ENCODE measurements around the gene GRM8. TPM values are rescaled to one million over a fixed set of nuclear protein-coding genes. Genes with fewer than 3 reads are reported as not detected.
"Not testable (repeated sequence)": the region's sequence is repeated elsewhere in the genome, so short reads cannot be mapped to it uniquely, and the experiment has no call there.

The GRM8 gene
- polyA plus RNA-seq, 1 donor (not counting 4 experiments of a cell fraction or from before 2014, with no cell fraction given) = not detected

DNA sequence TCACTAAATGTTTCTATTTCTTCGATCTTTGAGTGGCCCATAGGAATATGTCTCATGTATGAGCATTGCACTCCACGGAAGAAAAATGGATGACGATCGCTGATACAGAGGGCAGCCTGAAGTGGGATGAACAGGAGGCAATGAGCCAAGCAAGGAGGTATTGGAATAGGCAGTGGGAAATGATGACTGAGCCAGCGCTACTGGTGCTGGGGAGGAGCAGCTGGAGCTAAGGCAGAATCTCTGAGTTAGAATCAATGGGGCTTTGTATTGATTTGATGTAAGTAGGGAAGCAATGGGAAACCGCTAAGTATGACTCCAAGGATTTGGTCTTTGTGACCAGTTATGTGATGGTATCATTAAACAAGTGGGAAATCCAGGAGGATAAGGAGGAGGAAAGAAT is 345.1 kb downstream of the GRM8 start:
- H3K4me2 ChIP-seq (ENCODE audit: control insufficient read depth, extremely low read depth, insufficient read depth, low read depth, low read length); H3K27ac ChIP-seq (ENCODE audit: control insufficient read depth, insufficient read depth, low read length); dilution Hi-C loops (cut with MboI; ENCODE audit: extremely low pct_ligation_motif_present, low sequenced_read_pairs); H3K9ac ChIP-seq (ENCODE audit: control insufficient read depth, extremely low read depth, insufficient read depth, low read length); H3K27me3 ChIP-seq (ENCODE audit: control insufficient read depth, extremely low read depth, insufficient read depth, low read length); H3K4me3 ChIP-seq (ENCODE audit: control insufficient read depth in 2 of 3, extremely low read depth in 1 of 3, insufficient read depth in 2 of 3, low read depth in 1 of 3, low read length in 3 of 3); H4K20me1 ChIP-seq (ENCODE audit: control insufficient read depth, extremely low read depth, insufficient read depth, low read length); H3K4me1 ChIP-seq (ENCODE audit: control insufficient read depth, extremely low read depth, insufficient read depth, low read length); H3K79me2 ChIP-seq (ENCODE audit: control insufficient read depth, insufficient read depth, low read length); H2AFZ ChIP-seq (ENCODE audit: control insufficient read depth, low read length); H3K9me1 ChIP-seq (ENCODE audit: control insufficient read depth, extremely low read depth, insufficient read depth, low read length); H3K36me3 ChIP-seq (ENCODE audit: control insufficient read depth in 2 of 2, extremely low read depth in 1 of 2, insufficient read depth in 2 of 2, low read length in 2 of 2); H3K9me3 ChIP-seq (ENCODE audit: control insufficient read depth, low read depth, low read length); FAIRE-seq; DNase-seq (ENCODE audit: low read depth, low spot score): not testable (repeated sequence)

DNA sequence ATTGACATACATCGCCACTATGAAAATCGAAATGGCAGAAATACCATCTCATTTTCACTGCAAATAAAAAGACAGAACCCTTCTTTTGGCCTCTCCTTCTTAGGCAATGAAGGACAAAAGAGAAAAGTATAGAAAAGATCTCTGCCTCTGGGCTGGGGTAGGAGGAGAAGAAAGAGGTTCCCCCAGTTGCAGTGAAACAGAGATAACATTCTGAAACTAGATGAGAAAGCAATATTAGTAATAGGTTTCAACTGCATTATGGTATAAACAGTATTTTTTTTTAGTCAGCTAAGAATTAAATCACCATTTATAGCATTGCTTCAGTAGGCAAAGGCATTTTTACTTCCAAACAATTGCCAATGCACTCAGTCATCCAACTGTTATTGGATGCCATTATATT is 347.5 kb downstream of the GRM8 start:
- FAIRE-seq; dilution Hi-C loops (cut with MboI; ENCODE audit: extremely low pct_ligation_motif_present, low sequenced_read_pairs): not testable (repeated sequence)

DNA sequence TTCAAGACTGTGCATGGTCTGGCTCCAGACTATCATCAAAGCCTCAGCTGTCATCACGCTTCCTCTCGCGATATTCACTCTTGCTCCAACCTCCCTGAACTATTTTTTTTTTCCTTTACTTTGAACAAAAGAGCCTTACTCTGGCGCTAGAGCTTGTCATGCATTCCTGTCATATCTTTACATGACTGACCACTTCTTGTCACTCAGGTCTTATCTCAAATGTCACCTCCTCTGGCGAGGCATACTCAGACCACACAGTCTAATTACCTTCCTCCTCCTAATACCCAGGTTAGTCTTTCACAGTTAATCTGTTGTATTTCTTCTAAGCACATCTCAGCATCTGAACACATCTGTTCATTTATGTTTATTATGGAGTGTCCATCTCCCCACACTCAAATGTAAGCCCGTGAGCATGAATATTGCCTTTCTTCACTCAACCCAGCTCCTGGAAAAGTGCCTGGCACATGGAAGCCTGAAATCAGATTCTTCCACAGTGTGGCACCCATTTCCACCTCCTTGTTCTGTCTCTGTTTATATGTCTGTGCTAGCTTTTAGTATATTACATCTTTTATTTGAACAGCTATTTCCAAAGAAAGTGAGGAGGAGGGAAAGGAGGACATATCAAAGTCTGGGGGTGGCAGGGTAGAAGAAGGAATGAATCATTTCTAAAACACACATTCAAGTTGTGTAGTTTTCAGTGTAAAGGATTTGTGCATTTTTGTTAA is 351.5 kb downstream of the GRM8 start:
- H3K9me1 ChIP-seq (ENCODE audit: control insufficient read depth, extremely low read depth, insufficient read depth, low read length); H4K20me1 ChIP-seq (ENCODE audit: control insufficient read depth, extremely low read depth, insufficient read depth, low read length); DNase-seq (ENCODE audit: low read depth, low spot score); dilution Hi-C loops (cut with MboI; ENCODE audit: extremely low pct_ligation_motif_present, low sequenced_read_pairs); H3K9me3 ChIP-seq (ENCODE audit: control insufficient read depth, low read depth, low read length); H3K27me3 ChIP-seq (ENCODE audit: control insufficient read depth, extremely low read depth, insufficient read depth, low read length); H3K4me2 ChIP-seq (ENCODE audit: control insufficient read depth, extremely low read depth, insufficient read depth, low read depth, low read length); H3K27ac ChIP-seq (ENCODE audit: control insufficient read depth, insufficient read depth, low read length); H3K36me3 ChIP-seq (ENCODE audit: control insufficient read depth in 2 of 2, extremely low read depth in 1 of 2, insufficient read depth in 2 of 2, low read length in 2 of 2); H3K4me3 ChIP-seq (ENCODE audit: control insufficient read depth in 2 of 3, extremely low read depth in 1 of 3, insufficient read depth in 2 of 3, low read depth in 1 of 3, low read length in 3 of 3); H2AFZ ChIP-seq (ENCODE audit: control insufficient read depth, low read length); H3K79me2 ChIP-seq (ENCODE audit: control insufficient read depth, insufficient read depth, low read length); H3K9ac ChIP-seq (ENCODE audit: control insufficient read depth, extremely low read depth, insufficient read depth, low read length); H3K4me1 ChIP-seq (ENCODE audit: control insufficient read depth, extremely low read depth, insufficient read depth, low read length); FAIRE-seq: not testable (repeated sequence)

More for the DNA sequence above, 347.5 kb downstream of the GRM8 start:
- not testable (repeated sequence) for H3K4me1 ChIP-seq (ENCODE audit: control insufficient read depth, extremely low read depth, insufficient read depth, low read length); DNase-seq (ENCODE audit: low read depth, low spot score); H3K4me3 ChIP-seq (ENCODE audit: control insufficient read depth in 2 of 3, extremely low read depth in 1 of 3, insufficient read depth in 2 of 3, low read depth in 1 of 3, low read length in 3 of 3); H3K4me2 ChIP-seq (ENCODE audit: control insufficient read depth, extremely low read depth, insufficient read depth, low read depth, low read length); H3K9me3 ChIP-seq (ENCODE audit: control insufficient read depth, low read depth, low read length); H3K27me3 ChIP-seq (ENCODE audit: control insufficient read depth, extremely low read depth, insufficient read depth, low read length); H3K9me1 ChIP-seq (ENCODE audit: control insufficient read depth, extremely low read depth, insufficient read depth, low read length); H2AFZ ChIP-seq (ENCODE audit: control insufficient read depth, low read length); H3K36me3 ChIP-seq (ENCODE audit: control insufficient read depth in 2 of 2, extremely low read depth in 1 of 2, insufficient read depth in 2 of 2, low read length in 2 of 2); H3K27ac ChIP-seq (ENCODE audit: control insufficient read depth, insufficient read depth, low read length); H3K79me2 ChIP-seq (ENCODE audit: control insufficient read depth, insufficient read depth, low read length); H3K9ac ChIP-seq (ENCODE audit: control insufficient read depth, extremely low read depth, insufficient read depth, low read length); H4K20me1 ChIP-seq (ENCODE audit: control insufficient read depth, extremely low read depth, insufficient read depth, low read length)

DNA sequence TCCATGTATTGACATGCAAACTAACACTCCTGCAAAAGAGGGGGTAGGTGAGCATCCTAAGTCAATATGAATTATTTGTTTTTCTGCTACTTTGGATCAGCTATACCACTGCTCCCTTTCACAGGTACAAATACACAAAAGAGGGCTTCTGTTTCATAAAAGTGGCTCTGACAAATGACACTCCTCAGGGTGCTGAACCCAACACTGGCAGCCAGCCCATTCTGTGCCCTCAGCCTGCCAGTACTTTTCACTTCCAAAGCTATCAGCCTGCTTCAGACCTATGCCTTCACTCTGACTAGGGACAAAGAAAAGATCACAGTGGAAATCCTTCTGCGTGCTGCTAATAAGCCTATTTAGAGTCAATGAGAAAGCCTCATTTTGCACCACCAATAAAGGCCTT is 364.8 kb downstream of the GRM8 start:
- H3K27ac ChIP-seq (ENCODE audit: control insufficient read depth, insufficient read depth, low read length); H4K20me1 ChIP-seq (ENCODE audit: control insufficient read depth, extremely low read depth, insufficient read depth, low read length); H3K4me1 ChIP-seq (ENCODE audit: control insufficient read depth, extremely low read depth, insufficient read depth, low read length); H3K9ac ChIP-seq (ENCODE audit: control insufficient read depth, extremely low read depth, insufficient read depth, low read length); DNase-seq (ENCODE audit: low read depth, low spot score); FAIRE-seq; H3K36me3 ChIP-seq (ENCODE audit: control insufficient read depth in 2 of 2, extremely low read depth in 1 of 2, insufficient read depth in 2 of 2, low read length in 2 of 2); H3K4me3 ChIP-seq (ENCODE audit: control insufficient read depth in 2 of 3, extremely low read depth in 1 of 3, insufficient read depth in 2 of 3, low read depth in 1 of 3, low read length in 3 of 3); H3K79me2 ChIP-seq (ENCODE audit: control insufficient read depth, insufficient read depth, low read length); dilution Hi-C loops (cut with MboI; ENCODE audit: extremely low pct_ligation_motif_present, low sequenced_read_pairs); H2AFZ ChIP-seq (ENCODE audit: control insufficient read depth, low read length); H3K4me2 ChIP-seq (ENCODE audit: control insufficient read depth, extremely low read depth, insufficient read depth, low read depth, low read length); H3K27me3 ChIP-seq (ENCODE audit: control insufficient read depth, extremely low read depth, insufficient read depth, low read length); H3K9me3 ChIP-seq (ENCODE audit: control insufficient read depth, low read depth, low read length); H3K9me1 ChIP-seq (ENCODE audit: control insufficient read depth, extremely low read depth, insufficient read depth, low read length): not testable (repeated sequence)

DNA sequence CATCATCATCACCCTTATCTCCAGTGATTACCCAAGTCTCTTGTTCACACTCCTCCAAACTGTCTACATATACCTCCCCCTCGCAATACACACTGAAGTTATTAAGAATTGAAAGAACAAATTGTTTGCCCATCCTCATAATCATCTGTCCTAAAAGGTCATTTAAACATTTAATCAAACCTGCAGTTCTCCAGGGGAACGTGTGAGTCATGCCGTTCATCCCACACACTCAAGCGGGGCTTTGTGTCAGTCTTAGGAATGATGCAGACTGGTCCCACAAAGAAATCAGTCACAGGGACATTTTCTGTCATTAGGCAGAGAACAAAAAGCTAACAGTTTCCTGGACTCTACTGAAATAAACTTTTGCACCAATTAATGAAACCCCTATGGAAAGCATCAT is 365.2 kb downstream of the GRM8 start:
- H3K9ac ChIP-seq (ENCODE audit: control insufficient read depth, extremely low read depth, insufficient read depth, low read length); H3K27ac ChIP-seq (ENCODE audit: control insufficient read depth, insufficient read depth, low read length); H3K4me3 ChIP-seq (ENCODE audit: control insufficient read depth in 2 of 3, extremely low read depth in 1 of 3, insufficient read depth in 2 of 3, low read depth in 1 of 3, low read length in 3 of 3); dilution Hi-C loops (cut with MboI; ENCODE audit: extremely low pct_ligation_motif_present, low sequenced_read_pairs); H3K27me3 ChIP-seq (ENCODE audit: control insufficient read depth, extremely low read depth, insufficient read depth, low read length); H3K4me2 ChIP-seq (ENCODE audit: control insufficient read depth, extremely low read depth, insufficient read depth, low read depth, low read length); H3K4me1 ChIP-seq (ENCODE audit: control insufficient read depth, extremely low read depth, insufficient read depth, low read length); H3K36me3 ChIP-seq (ENCODE audit: control insufficient read depth in 2 of 2, extremely low read depth in 1 of 2, insufficient read depth in 2 of 2, low read length in 2 of 2); H4K20me1 ChIP-seq (ENCODE audit: control insufficient read depth, extremely low read depth, insufficient read depth, low read length); FAIRE-seq; H2AFZ ChIP-seq (ENCODE audit: control insufficient read depth, low read length); DNase-seq (ENCODE audit: low read depth, low spot score); H3K79me2 ChIP-seq (ENCODE audit: control insufficient read depth, insufficient read depth, low read length); H3K9me1 ChIP-seq (ENCODE audit: control insufficient read depth, extremely low read depth, insufficient read depth, low read length); H3K9me3 ChIP-seq (ENCODE audit: control insufficient read depth, low read depth, low read length): not testable (repeated sequence)
